Peyer's patch (tissue), 4 donors: ENCODE data around the gene CGRRF1. TPM values are rescaled to one million over a fixed set of nuclear protein-coding genes. Genes with fewer than 3 reads are reported as not detected.

Experiments
- DNase-seq, 3 donors: peaks; one replicate each; pipeline ENCODE4 v3.0.0-alpha.2; 2017 to 2019
- H3K27ac ChIP-seq, 4 donors: fragments of 200-600 bp; sonication (generic); one replicate each; pipeline ENCODE4 v1.5.1; 2016 to 2019
- H3K27me3 ChIP-seq, 2 donors: fragments of 200-600 bp; sonication (generic); one replicate each; pipeline ENCODE4 v1.5.1; 2019
- H3K36me3 ChIP-seq, 3 donors: fragments of 200-600 bp; sonication (generic); one replicate each; pipeline ENCODE4 v1.5.1; 2016 to 2019
- H3K4me1 ChIP-seq, 4 donors: fragments of 200-600 bp; sonication (generic); one replicate each; pipeline ENCODE4 v1.5.1; 2016 to 2019
- H3K4me3 ChIP-seq, 4 donors: fragments of 200-600 bp; sonication (generic); 1 replicate in 3 of 4; 2 replicates in 1 of 4; pipeline ENCODE4 v1.5.1; 2016 to 2019; ENCODE audit warnings: mild to moderate bottlenecking in 1 of 4
- H3K9me3 ChIP-seq, 4 donors: fragments of 200-600 bp; sonication (generic); one replicate each; pipeline ENCODE4 v1.5.1; 2016 to 2019; ENCODE audit warnings: mild to moderate bottlenecking in 1 of 4
- POLR2A ChIP-seq, 2 donors: fragments of 450-650 bp; IDR thresholded peaks; one replicate each; pipeline ENCODE4 v1.5.1; 2017; ENCODE audit warnings: antibody characterized with exemption in 2 of 2, mild to moderate bottlenecking in 2 of 2, moderate library complexity in 2 of 2
- total RNA-seq, 4 donors: library from RNA; depleted of rRNA; stranded (reverse); fragments of >200 nt; gene quantifications; one replicate each; pipeline ENCODE4 v1.1.0, GENCODE V29; 2016
- TF ChIP-seq, protein P1 (sequence below), 6 experiments: fragments of 450-650 bp in 4 of 6; fragments of 200-600 bp in 2 of 6; sonication (generic) in 1 of 6; IDR thresholded peaks; one replicate each; pipeline ENCODE4 v1.5.1; 2017 to 2019; ENCODE audit warnings: antibody characterized with exemption in 6 of 6, mild to moderate bottlenecking in 3 of 6, moderate library complexity in 1 of 6

Gene CGRRF1
- total RNA-seq, 4 donors from 2014 or later, result 11.6 to 26.8 (median 19.0) TPM

DNA sequence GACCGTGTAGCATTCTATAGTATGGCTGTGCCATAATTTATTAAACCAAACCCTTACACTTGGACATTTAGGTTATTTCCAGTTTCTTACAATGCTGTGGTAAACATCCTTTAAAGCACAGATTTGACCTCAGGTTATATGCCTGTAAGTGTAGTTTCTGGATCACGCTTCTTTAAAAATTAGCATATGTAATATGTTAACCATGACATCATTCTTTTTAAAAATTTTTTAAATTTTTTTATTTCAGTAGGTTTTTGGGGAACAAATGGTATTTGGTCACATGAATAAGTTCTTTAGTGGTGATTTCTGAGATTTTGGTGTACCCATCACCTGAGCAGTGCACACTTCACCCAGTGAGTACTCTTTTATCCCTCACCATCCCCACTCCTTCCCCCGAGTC lies 75.5 kb downstream of the CGRRF1 start:
- no peak for DNase-seq
- H3K27ac ChIP-seq, result no peak overlapping the region
- TF ChIP-seq, protein P1, sequence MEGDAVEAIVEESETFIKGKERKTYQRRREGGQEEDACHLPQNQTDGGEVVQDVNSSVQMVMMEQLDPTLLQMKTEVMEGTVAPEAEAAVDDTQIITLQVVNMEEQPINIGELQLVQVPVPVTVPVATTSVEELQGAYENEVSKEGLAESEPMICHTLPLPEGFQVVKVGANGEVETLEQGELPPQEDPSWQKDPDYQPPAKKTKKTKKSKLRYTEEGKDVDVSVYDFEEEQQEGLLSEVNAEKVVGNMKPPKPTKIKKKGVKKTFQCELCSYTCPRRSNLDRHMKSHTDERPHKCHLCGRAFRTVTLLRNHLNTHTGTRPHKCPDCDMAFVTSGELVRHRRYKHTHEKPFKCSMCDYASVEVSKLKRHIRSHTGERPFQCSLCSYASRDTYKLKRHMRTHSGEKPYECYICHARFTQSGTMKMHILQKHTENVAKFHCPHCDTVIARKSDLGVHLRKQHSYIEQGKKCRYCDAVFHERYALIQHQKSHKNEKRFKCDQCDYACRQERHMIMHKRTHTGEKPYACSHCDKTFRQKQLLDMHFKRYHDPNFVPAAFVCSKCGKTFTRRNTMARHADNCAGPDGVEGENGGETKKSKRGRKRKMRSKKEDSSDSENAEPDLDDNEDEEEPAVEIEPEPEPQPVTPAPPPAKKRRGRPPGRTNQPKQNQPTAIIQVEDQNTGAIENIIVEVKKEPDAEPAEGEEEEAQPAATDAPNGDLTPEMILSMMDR (IDR thresholded peaks at IDR 0.05), result no peak
- no peak for TF ChIP-seq POLR2A (IDR thresholded peaks at IDR 0.05)

More for the DNA sequence above, 75.5 kb downstream of the CGRRF1 start:
- Histone ChIP-seq H3K4me1 (no peaks in the 10 kb centered on the region), H3K36me3 (no peaks in the 10 kb centered on the region), H3K27me3 (no peaks in the 10 kb centered on the region), H3K9me3 (no peaks in the 10 kb centered on the region), H3K4me3 (no peak overlapping the region)

Other genes with a start within 250 kb of the CGRRF1 start
- gene CDKN3, start 112.9 kb upstream of the CGRRF1 start, total RNA-seq, result 1 to 10 TPM; 1.6 to 7.4 (median 4.3) TPM
- gene CNIH1, start 68.5 kb upstream of the CGRRF1 start, total RNA-seq, result 100 to 1,000 TPM in 3 of 4 donors, 10 to 100 TPM in 1; 61.1 to 130 (median 121) TPM
- 10 to 100 TPM; 35.5 to 60.9 (median 41.3) TPM for gene GMFB, start 20.9 kb upstream of the CGRRF1 start, total RNA-seq
- 10 to 100 TPM; 17.0 to 39.6 (median 21.3) TPM for gene SAMD4A, start 57.2 kb downstream of the CGRRF1 start, total RNA-seq